K562 (cell line): ENCODE results near the gene ZNF8. TPM values are rescaled to one million over a fixed set of nuclear protein-coding genes. Genes with fewer than 3 reads are reported as not detected.

Experiments
- ATAC-seq: fragments of 200-7000 bp; cut with Tn5 transposase; 3 replicates; pipeline ENCODE4 v1.9.1; 2020; ENCODE audit warnings: moderate library complexity
- BruUV-seq: library from RNA; stranded (reverse); fragments of 400-500 nt; replicated peaks from 2 replicates; lab custom pipeline; 2021; lab: Mats Ljungman, UMichigan
- CTCF ChIA-PET: fragments of 300-600 bp; formaldehyde crosslinking; extraction: SDS; loops from one replicate; lab custom pipeline; 2021; ENCODE audit warnings: low intra/inter-chr PET ratio; lab: Yijun Ruan, JAX
- POLR2A ChIA-PET: fragments of 300-600, 350-650 bp; sonication (Branson Sonifier 250); formaldehyde crosslinking; extraction: SDS; loops from one replicate; lab custom pipeline; 2021; ENCODE audit warnings: antibody characterized with exemption, inconsistent platforms; lab: Yijun Ruan, JAX
- DNase-seq, 4 experiments: peaks; one replicate each; pipeline versions ENCODE4 v3.0.0 to v3.0.0-alpha.2; 2011 to 2018; ENCODE audit warnings: low spot score in 3 of 4, mixed read lengths in 3 of 4; ENCODE audit errors: extremely low read depth in 1 of 4
- FAIRE-seq: peaks from 2 replicates; lab custom pipeline; 2011; peaks lifted over from hg19 to GRCh38; lab: Jason Lieb, UNC
- H2AFZ ChIP-seq: 2 replicates; pipeline ENCODE4 v1.6.0; 2011; ENCODE audit warnings: low read depth, low read length, control low read depth, inconsistent platforms
- H3K27ac ChIP-seq: fragments of 200-600 bp; 3 replicates; pipeline ENCODE4 v1.8.0; 2011; ENCODE audit warnings: low read depth, mild to moderate bottlenecking, control low read depth, inconsistent platforms, low read length, moderate library complexity, mixed read lengths; ENCODE audit errors: extremely low read depth
- H3K27me3 ChIP-seq, 2 experiments: fragments of 300-600 bp in 1 of 2; 2 replicates in 1 of 2; 3 replicates in 1 of 2; pipeline versions ENCODE4 v1.6.0 to v1.8.0; 2011; ENCODE audit warnings: inconsistent platforms in 2 of 2, low read length in 2 of 2, mild to moderate bottlenecking in 1 of 2, mixed read lengths in 1 of 2, moderate library complexity in 1 of 2; ENCODE audit not compliant: control insufficient read depth in 2 of 2, insufficient read depth in 2 of 2
- H3K36me3 ChIP-seq: fragments of 300-600 bp; 3 replicates; pipeline ENCODE4 v1.8.0; 2011; ENCODE audit warnings: mild to moderate bottlenecking, low read length, inconsistent platforms; ENCODE audit not compliant: control insufficient read depth, insufficient read depth
- H3K4me1 ChIP-seq, 2 experiments: fragments of 200-600 bp in 1 of 2; replicated peaks in 1 of 2; 2 replicates in 1 of 2; 3 replicates in 1 of 2; pipeline versions ENCODE4 v1.5.1 to v1.8.0; 2011; ENCODE audit warnings: inconsistent platforms in 2 of 2, low read length in 2 of 2, mild to moderate bottlenecking in 1 of 2, mixed read lengths in 1 of 2, moderate library complexity in 1 of 2; ENCODE audit not compliant: control insufficient read depth in 2 of 2, insufficient read depth in 2 of 2
- H3K4me2 ChIP-seq: 2 replicates; pipeline ENCODE4 v1.6.1; 2011; ENCODE audit warnings: low read length, control low read depth, inconsistent platforms, mixed read lengths; ENCODE audit not compliant: insufficient read depth
- H3K4me3 ChIP-seq: fragments of 200-600 bp; sonication (generic), shearing (Covaris generic); 2 replicates; pipeline ENCODE4 v1.5.1; 2016; ENCODE audit warnings: control low read depth, inconsistent platforms
- H3K79me2 ChIP-seq: fragments of 200-600 bp; 3 replicates; pipeline ENCODE4 v1.8.0; 2011; ENCODE audit warnings: low read length, inconsistent platforms; ENCODE audit not compliant: control insufficient read depth, insufficient read depth
- H3K9ac ChIP-seq, 2 experiments: 2 replicates each; pipeline versions ENCODE4 v1.6.0 to v1.6.1; 2011; ENCODE audit warnings: low read depth in 2 of 2, low read length in 2 of 2, control low read depth in 1 of 2, inconsistent platforms in 1 of 2, mild to moderate bottlenecking in 1 of 2, mixed read lengths in 1 of 2; ENCODE audit not compliant: insufficient read depth in 1 of 2
- H3K9me1 ChIP-seq: one replicate; pipeline ENCODE4 v1.6.0; 2011; ENCODE audit warnings: inconsistent platforms, mild to moderate bottlenecking, low read length, moderate library complexity; ENCODE audit not compliant: control insufficient read depth, insufficient read depth
- H3K9me3 ChIP-seq: replicated peaks from 2 replicates; pipeline ENCODE4 v1.5.1; 2011; ENCODE audit warnings: low read depth, low read length, inconsistent platforms; ENCODE audit not compliant: control insufficient read depth, insufficient read depth
- H4K20me1 ChIP-seq: replicated peaks from 2 replicates; pipeline ENCODE4 v1.6.1; 2011; ENCODE audit warnings: low read length, inconsistent platforms, mixed read lengths; ENCODE audit not compliant: control insufficient read depth, insufficient read depth
- EP400 ChIP-seq: fragments of 450-650 bp; IDR thresholded peaks from 2 replicates; pipeline ENCODE4 v1.6.1; 2017; ENCODE audit warnings: antibody characterized with exemption, mild to moderate bottlenecking, moderate library complexity
- FIP1L1 ChIP-seq: fragments of 200-400 bp; formaldehyde crosslinking; IDR thresholded peaks from 2 replicates; pipeline ENCODE4 v1.6.1; 2018; ENCODE audit warnings: mild to moderate bottlenecking, low read depth, low read length; ENCODE audit not compliant: poor library complexity, severe bottlenecking
- GABPB2 ChIP-seq: fragments of 250-450 bp; sonication (Bioruptor Pico); conservative IDR thresholded peaks from 2 replicates; pipeline ENCODE4 v1.5.1; 2021; ENCODE audit warnings: mild to moderate bottlenecking
- MAFK ChIP-seq: IDR thresholded peaks from 2 replicates; pipeline ENCODE4 v1.6.1; 2011; ENCODE audit warnings: low read length, improper control_type of control experiment
- NR2F6 ChIP-seq: fragments of 450-650 bp; formaldehyde crosslinking; IDR thresholded peaks from 2 replicates; pipeline ENCODE4 v1.4.0; 2020; ENCODE audit warnings: mild to moderate bottlenecking
- PCBP2 ChIP-seq: fragments of 200-400 bp; formaldehyde crosslinking; IDR thresholded peaks from 2 replicates; pipeline ENCODE4 v1.6.1; 2018; ENCODE audit warnings: low read length, low read depth, mild to moderate bottlenecking, moderate library complexity; ENCODE audit not compliant: poor library complexity, severe bottlenecking
- POLR2AphosphoS5 ChIP-seq: IDR thresholded peaks from 2 replicates; pipeline ENCODE4 v1.6.1; 2011; ENCODE audit warnings: mild to moderate bottlenecking, low read depth, low read length, moderate library complexity; ENCODE audit not compliant: control insufficient read depth, insufficient read depth
- PTTG1 ChIP-seq: fragments of 450-650 bp; IDR thresholded peaks from 2 replicates; pipeline ENCODE4 v1.6.1; 2016; ENCODE audit warnings: low read depth, mild to moderate bottlenecking, missing genetic modification characterization, missing compliant biosample characterization
- PYGO2 ChIP-seq: fragments of 450-650 bp; IDR thresholded peaks from 2 replicates; pipeline ENCODE4 v1.6.1; 2016; ENCODE audit warnings: mild to moderate bottlenecking, missing genetic modification characterization, moderate library complexity, missing compliant biosample characterization
- ZEB2 ChIP-seq: fragments of 450-650 bp; IDR thresholded peaks from 2 replicates; pipeline ENCODE4 v1.6.1; 2016
- ZNF507 ChIP-seq: conservative IDR thresholded peaks from 2 replicates; pipeline ENCODE4 v1.6.1; 2017; ENCODE audit warnings: missing genetic modification characterization, missing compliant biosample characterization
- WGBS: fragments of 100-300 bp; shearing (Covaris generic); methylation state at CpG from one replicate; pipeline ENCODE4 v1.1.6; 2016; ENCODE audit warnings: low coverage, mixed read lengths; ENCODE audit not compliant: insufficient coverage; ENCODE audit errors: missing lambda C conversion rate; 5-methylcytosine and 5-hydroxymethylcytosine counted together
- in situ Hi-C: fragments of 300-500 bp; cut with MboI; formaldehyde crosslinking; loops from 4 replicates; pipeline ENCODE4 v1.15.0; 2018; ENCODE audit warnings: inconsistent platforms, mixed read lengths
- intact Hi-C: fragments of 100-400 bp; cut with micrococcal nuclease; formaldehyde crosslinking; loops from 2 replicates; pipeline ENCODE4 v1.14.2; 2022
- polyA plus RNA-seq, 8 experiments: library from polyadenylated mRNA; depleted of rRNA in 4 of 8; stranded (reverse) in 5 of 8; unstranded in 3 of 8; fragments of >200 nt; fragmentation: Nextera tagmentation in 2 of 8; fragmentation: Illumina TruSeq in 1 of 8; extraction: Ambion mirVana in 2 of 8; extraction: Trizol in 1 of 8; gene quantifications; 2 replicates each; pipeline versions ENCODE4 v1.2.1 to v1.2.3, GENCODE V29; 2011 to 2014; ENCODE audit warnings: inconsistent platforms in 1 of 8, missing spikeins in 1 of 8
- total RNA-seq, 7 experiments: library from RNA; depleted of rRNA in 6 of 7; stranded (reverse); fragments of >200 nt in 6 of 7; fragmentation: Illumina TruSeq in 2 of 7; extraction: Trizol in 2 of 7; gene quantifications; 2 replicates each; pipeline versions ENCODE4 v1.2.1 to v1.2.3, GENCODE V29; 2011 to 2021; ENCODE audit warnings: low replicate concordance in 1 of 7
- TF ChIP-seq, protein P1 (sequence below), 2 experiments: fragments of 450-650 bp in 1 of 2; sonication (generic) in 1 of 2; formaldehyde crosslinking in 1 of 2; IDR thresholded peaks in 1 of 2; conservative IDR thresholded peaks in 1 of 2; 2 replicates each; pipeline versions ENCODE4 v1.6.1 to v1.8.1; 2016 to 2023; ENCODE audit warnings: mild to moderate bottlenecking in 2 of 2, moderate library complexity in 2 of 2, inconsistent platforms in 1 of 2, missing genetic modification reagents in 1 of 2
- TF ChIP-seq, protein P2 (sequence below), 2 experiments: fragments of 250-450 bp in 1 of 2; fragments of 450-650 bp in 1 of 2; sonication (Bioruptor Pico) in 1 of 2; IDR thresholded peaks; 2 replicates each; pipeline versions ENCODE4 v1.6.1 to v1.8.0; 2016 to 2021; ENCODE audit warnings: mild to moderate bottlenecking in 2 of 2, moderate library complexity in 2 of 2, missing compliant biosample characterization in 1 of 2, missing genetic modification characterization in 1 of 2
- TF ChIP-seq, protein P3 (sequence below): conservative IDR thresholded peaks from 2 replicates; pipeline ENCODE4 v1.6.1; 2011; ENCODE audit warnings: low read depth, mild to moderate bottlenecking, low read length; ENCODE audit not compliant: control insufficient read depth
- TF ChIP-seq, protein P4 (sequence below): fragments of 200-800 bp; sonication (Bioruptor generic); IDR thresholded peaks from 2 replicates; pipeline ENCODE4 v1.6.1; 2016; ENCODE audit warnings: missing genetic modification characterization, missing compliant biosample characterization

The ZNF8 gene
- total and polyA plus RNA-seq, 9 of the 15 experiments (the other 6 are each of a cell fraction or from before 2014, with no cell fraction given), result 0.71 to 7.7 (median 4.7) TPM

DNA sequence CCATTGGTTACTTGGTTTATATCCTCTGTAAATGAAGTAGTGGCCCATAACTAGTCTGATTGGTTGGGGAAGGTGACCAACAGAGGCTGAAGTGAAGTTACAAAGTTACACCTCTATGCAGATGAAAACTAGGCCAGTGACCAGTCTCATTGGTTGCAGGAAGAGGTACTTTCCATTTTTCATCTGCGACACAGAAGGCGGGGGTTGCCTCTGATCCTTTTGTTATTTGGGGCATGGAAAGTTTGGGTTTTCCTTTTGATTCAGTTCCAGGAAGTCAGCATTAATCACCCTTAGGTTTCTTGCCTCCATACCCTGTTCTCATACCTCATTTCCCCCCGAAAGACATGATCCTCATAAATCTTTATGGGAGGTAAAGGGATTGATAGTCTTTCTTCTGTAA, 29.9 kb upstream of the ZNF8 start:
- CTCF ChIA-PET, result no interaction called here
- BruUV-seq, result no TSS peak
- DNase-seq (no peak), FAIRE-seq (no peak), ATAC-seq (no peak)
- Histone ChIP-seq H4K20me1 (no peaks in the 10 kb centered on the region), H3K9me3 (peaks cover 18% of the 10 kb centered on the region), H3K79me2 (no peaks in the 10 kb centered on the region), H3K4me3 (no peak overlapping the region), H3K27me3 (no peaks in the 10 kb centered on the region), H3K4me1 (no peaks in the 10 kb centered on the region), H3K9ac (no peak overlapping the region), H3K9me1 (no peaks in the 10 kb centered on the region), H3K27ac (no peak overlapping the region), H2AFZ (no peak overlapping the region), H3K4me2 (no peak overlapping the region), H3K36me3 (peaks cover 92% of the 10 kb centered on the region)
- 61% methylated on average over 3 of the region's 3 CpGs for WGBS
- no peak for TF ChIP-seq MAFK
- TF ChIP-seq ZNF507 (tag), result no peak
- TF ChIP-seq POLR2AphosphoS5, result no peak
- TF ChIP-seq NR2F6 (CRISPR knock-in tag), result no peak
- TF ChIP-seq ZEB2, result no peak
- no peak for TF ChIP-seq FIP1L1
- TF ChIP-seq GABPB2 (CRISPR knock-in tag), result no peak
- TF ChIP-seq, protein P1, sequence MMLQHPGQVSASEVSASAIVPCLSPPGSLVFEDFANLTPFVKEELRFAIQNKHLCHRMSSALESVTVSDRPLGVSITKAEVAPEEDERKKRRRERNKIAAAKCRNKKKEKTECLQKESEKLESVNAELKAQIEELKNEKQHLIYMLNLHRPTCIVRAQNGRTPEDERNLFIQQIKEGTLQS (IDR thresholded peaks at IDR 0.05), result no peak
- TF ChIP-seq, protein P1 (CRISPR knock-in tag; conservative IDR thresholded peaks at IDR 0.05), result no peak
- TF ChIP-seq PCBP2, result no peak
- no peak for TF ChIP-seq PYGO2 (tag)
- no peak for TF ChIP-seq PTTG1 (tag)
- TF ChIP-seq EP400, result no peak
- TF ChIP-seq, protein P2, sequence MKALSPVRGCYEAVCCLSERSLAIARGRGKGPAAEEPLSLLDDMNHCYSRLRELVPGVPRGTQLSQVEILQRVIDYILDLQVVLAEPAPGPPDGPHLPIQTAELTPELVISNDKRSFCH (CRISPR knock-in tag; IDR thresholded peaks at IDR 0.05), result no peak
- TF ChIP-seq, protein P2 (tag; IDR thresholded peaks at IDR 0.05), result no peak
- TF ChIP-seq, protein P3, sequence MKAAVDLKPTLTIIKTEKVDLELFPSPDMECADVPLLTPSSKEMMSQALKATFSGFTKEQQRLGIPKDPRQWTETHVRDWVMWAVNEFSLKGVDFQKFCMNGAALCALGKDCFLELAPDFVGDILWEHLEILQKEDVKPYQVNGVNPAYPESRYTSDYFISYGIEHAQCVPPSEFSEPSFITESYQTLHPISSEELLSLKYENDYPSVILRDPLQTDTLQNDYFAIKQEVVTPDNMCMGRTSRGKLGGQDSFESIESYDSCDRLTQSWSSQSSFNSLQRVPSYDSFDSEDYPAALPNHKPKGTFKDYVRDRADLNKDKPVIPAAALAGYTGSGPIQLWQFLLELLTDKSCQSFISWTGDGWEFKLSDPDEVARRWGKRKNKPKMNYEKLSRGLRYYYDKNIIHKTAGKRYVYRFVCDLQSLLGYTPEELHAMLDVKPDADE, result no peak
- TF ChIP-seq, protein P4, sequence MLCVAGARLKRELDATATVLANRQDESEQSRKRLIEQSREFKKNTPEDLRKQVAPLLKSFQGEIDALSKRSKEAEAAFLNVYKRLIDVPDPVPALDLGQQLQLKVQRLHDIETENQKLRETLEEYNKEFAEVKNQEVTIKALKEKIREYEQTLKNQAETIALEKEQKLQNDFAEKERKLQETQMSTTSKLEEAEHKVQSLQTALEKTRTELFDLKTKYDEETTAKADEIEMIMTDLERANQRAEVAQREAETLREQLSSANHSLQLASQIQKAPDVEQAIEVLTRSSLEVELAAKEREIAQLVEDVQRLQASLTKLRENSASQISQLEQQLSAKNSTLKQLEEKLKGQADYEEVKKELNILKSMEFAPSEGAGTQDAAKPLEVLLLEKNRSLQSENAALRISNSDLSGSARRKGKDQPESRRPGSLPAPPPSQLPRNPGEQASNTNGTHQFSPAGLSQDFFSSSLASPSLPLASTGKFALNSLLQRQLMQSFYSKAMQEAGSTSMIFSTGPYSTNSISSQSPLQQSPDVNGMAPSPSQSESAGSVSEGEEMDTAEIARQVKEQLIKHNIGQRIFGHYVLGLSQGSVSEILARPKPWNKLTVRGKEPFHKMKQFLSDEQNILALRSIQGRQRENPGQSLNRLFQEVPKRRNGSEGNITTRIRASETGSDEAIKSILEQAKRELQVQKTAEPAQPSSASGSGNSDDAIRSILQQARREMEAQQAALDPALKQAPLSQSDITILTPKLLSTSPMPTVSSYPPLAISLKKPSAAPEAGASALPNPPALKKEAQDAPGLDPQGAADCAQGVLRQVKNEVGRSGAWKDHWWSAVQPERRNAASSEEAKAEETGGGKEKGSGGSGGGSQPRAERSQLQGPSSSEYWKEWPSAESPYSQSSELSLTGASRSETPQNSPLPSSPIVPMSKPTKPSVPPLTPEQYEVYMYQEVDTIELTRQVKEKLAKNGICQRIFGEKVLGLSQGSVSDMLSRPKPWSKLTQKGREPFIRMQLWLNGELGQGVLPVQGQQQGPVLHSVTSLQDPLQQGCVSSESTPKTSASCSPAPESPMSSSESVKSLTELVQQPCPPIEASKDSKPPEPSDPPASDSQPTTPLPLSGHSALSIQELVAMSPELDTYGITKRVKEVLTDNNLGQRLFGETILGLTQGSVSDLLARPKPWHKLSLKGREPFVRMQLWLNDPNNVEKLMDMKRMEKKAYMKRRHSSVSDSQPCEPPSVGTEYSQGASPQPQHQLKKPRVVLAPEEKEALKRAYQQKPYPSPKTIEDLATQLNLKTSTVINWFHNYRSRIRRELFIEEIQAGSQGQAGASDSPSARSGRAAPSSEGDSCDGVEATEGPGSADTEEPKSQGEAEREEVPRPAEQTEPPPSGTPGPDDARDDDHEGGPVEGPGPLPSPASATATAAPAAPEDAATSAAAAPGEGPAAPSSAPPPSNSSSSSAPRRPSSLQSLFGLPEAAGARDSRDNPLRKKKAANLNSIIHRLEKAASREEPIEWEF, result no peak
- intact Hi-C loops, result no loop called here
- POLR2A ChIA-PET, result no interaction called here
- in situ Hi-C loops, result no loop called here
